HFFc6 (cell line): ENCODE measurements around the gene NPDC1. TPM values are rescaled to one million over a fixed set of nuclear protein-coding genes. Genes with fewer than 3 reads are reported as not detected.

Experiments
- DNase-seq: peaks from one replicate; pipeline ENCODE4 v3.0.0-alpha.2; 2018
- H3K27ac Mint-ChIP-seq: 2 replicates; pipeline ENCODE4 v1.8.0; 2020; ENCODE audit warnings: mild to moderate bottlenecking, mixed read lengths
- H3K27me3 Mint-ChIP-seq: 2 replicates; pipeline ENCODE4 v1.8.0; 2021; ENCODE audit warnings: mild to moderate bottlenecking, moderate library complexity, mixed read lengths; ENCODE audit not compliant: insufficient read depth
- H3K36me3 Mint-ChIP-seq: 2 replicates; pipeline ENCODE4 v1.8.0; 2021; ENCODE audit warnings: low read depth, mixed read lengths
- H3K4me1 Mint-ChIP-seq: 2 replicates; pipeline ENCODE4 v1.8.0; 2020; ENCODE audit warnings: low read depth, mixed read lengths
- H3K4me3 Mint-ChIP-seq: 2 replicates; pipeline ENCODE4 v1.8.0; 2020; ENCODE audit warnings: mild to moderate bottlenecking, moderate library complexity, mixed read lengths
- H3K9me3 Mint-ChIP-seq: 2 replicates; pipeline ENCODE4 v1.8.0; 2020; ENCODE audit warnings: mild to moderate bottlenecking, mixed read lengths
- CTCF ChIP-seq: fragments of 200-600 bp; sonication (generic); IDR thresholded peaks from 2 replicates; pipeline ENCODE4 v1.5.0; 2021; ENCODE audit warnings: antibody characterized with exemption, mild to moderate bottlenecking
- total RNA-seq, 6 experiments: library from RNA; stranded (reverse); fragmentation: NEBNext Ultra II Directional; extraction: Animal tissue kit (Norgen Biotek cat#: 25700); gene quantifications; 2 replicates in 1 of 6; 3 replicates in 5 of 6; pipeline ENCODE4 v1.2.3, GENCODE V29; 2021

NPDC1 gene
- total RNA-seq, 6 experiments from 2014 or later, result 112 to 197 (median 119) TPM

DNA sequence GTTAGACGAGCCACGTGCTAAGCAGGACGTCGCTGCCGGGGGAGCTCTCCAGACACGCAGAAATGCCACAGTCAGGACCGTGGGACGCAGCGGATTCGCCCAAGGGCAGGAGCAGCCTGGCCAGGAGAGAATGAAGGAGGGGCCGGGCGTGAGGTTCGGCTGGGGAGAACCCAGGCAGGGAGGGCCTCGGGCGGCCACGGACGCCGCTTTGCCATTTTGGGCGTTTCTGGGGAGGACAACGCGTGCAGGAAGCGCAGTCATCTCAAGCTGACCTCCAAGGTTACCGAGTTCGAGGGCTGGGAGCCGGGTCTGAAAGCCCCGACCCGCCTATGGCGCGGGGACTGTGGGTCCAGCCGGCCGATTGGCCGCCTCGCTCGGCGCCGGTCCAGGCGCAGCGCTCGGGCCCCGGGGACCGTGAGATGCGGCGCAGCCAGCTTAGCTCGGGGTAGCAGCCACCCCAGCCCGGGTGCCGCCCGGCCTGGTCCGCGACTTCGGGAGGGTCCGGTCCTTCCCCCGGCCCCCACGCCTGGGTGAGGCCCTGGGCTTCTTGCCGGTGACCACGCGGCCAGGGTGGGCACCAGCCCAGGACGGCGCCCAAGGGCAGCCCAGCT is 40.0 kb upstream of the NPDC1 start:
- DNase-seq, result peak; percentile 46
- peaks cover 4% of the 10 kb centered on the region; the same call in 1 of the 2 replicates for H3K36me3 Mint-ChIP-seq
- no peaks in the 10 kb centered on the region for H3K9me3 Mint-ChIP-seq
- H3K4me3 Mint-ChIP-seq, result peak overlapping the region; percentile 87
- peaks cover 3% of the 10 kb centered on the region for H3K27me3 Mint-ChIP-seq
- H3K4me1 Mint-ChIP-seq, result peaks cover 59% of the 10 kb centered on the region
- no peak for TF ChIP-seq CTCF
- H3K27ac Mint-ChIP-seq, result peak overlapping the region; percentile 97

- Mint-ChIP-seq H3K4me3 (no peak overlapping the region), H3K27me3 (peaks cover 3% of the 10 kb centered on the region; the same call in 1 of the 2 replicates), H3K9me3 (no peaks in the 10 kb centered on the region), H3K36me3 (peaks cover 4% of the 10 kb centered on the region; the same call in 1 of the 2 replicates), H3K27ac (peak overlapping the region; percentile 97), H3K4me1 (peaks cover 58% of the 10 kb centered on the region)
- TF ChIP-seq CTCF, result no peak
- DNase-seq, result no peak
Observed at GRCh38 chr9:137084526-137084925, 38.5 kb upstream of the NPDC1 start.

- Mint-ChIP-seq H3K27me3 (peaks cover 3% of the 10 kb centered on the region; the same call in 1 of the 2 replicates), H3K9me3 (no peaks in the 10 kb centered on the region), H3K4me3 (peak overlapping the region; percentile 49; the same call in 1 of the 2 replicates), H3K36me3 (no peaks in the 10 kb centered on the region), H3K4me1 (peaks cover 49% of the 10 kb centered on the region), H3K27ac (peak overlapping the region; percentile 94)
- TF ChIP-seq CTCF, result no peak
- DNase-seq, result peak; percentile 96
Observed at GRCh38 chr9:137083394-137084004, 37.5 kb upstream of the NPDC1 start.

GRCh38 chr9:137082925-137083290 is 36.9 kb upstream of the NPDC1 start:
- Mint-ChIP-seq H3K9me3 (no peaks in the 10 kb centered on the region), H3K4me1 (peaks cover 43% of the 10 kb centered on the region), H3K27ac (peak overlapping the region; percentile 94), H3K36me3 (no peaks in the 10 kb centered on the region), H3K4me3 (no peak overlapping the region; the same call in 1 of the 2 replicates), H3K27me3 (peaks cover 3% of the 10 kb centered on the region; the same call in 1 of the 2 replicates)
- no peak for TF ChIP-seq CTCF
- no peak for DNase-seq

- no peak for TF ChIP-seq CTCF
- no peak for DNase-seq
- H3K36me3 Mint-ChIP-seq, result no peaks in the 10 kb centered on the region
- no peaks in the 10 kb centered on the region for H3K9me3 Mint-ChIP-seq
- H3K4me1 Mint-ChIP-seq, result peaks cover 37% of the 10 kb centered on the region
- peak overlapping the region; percentile 94 for H3K27ac Mint-ChIP-seq
- peaks cover 3% of the 10 kb centered on the region; the same call in 1 of the 2 replicates for H3K27me3 Mint-ChIP-seq
- H3K4me3 Mint-ChIP-seq, result no peak overlapping the region
Observed at GRCh38 chr9:137082222-137082924, 36.4 kb upstream of the NPDC1 start.
